HEK293 (cell line): ENCODE data around the gene USE1.
A peak's percentile ranks its signal among the peaks of the same experiment; 100 is the strongest.

Experiments used
- CTCF ChIA-PET: fragments of 350-600 bp; formaldehyde crosslinking; extraction: SDS; loops from one replicate; lab custom pipeline; 2021; ENCODE audit warnings: antibody characterized with exemption; lab: Yijun Ruan, JAX
- POLR2A ChIA-PET: fragments of 300-600 bp; formaldehyde crosslinking; extraction: SDS; loops from one replicate; lab custom pipeline; 2020; ENCODE audit warnings: antibody characterized with exemption, inconsistent platforms; lab: Yijun Ruan, JAX
- H3K27ac ChIP-seq: fragments of 200-500 bp; sonication (Bioruptor generic); 2 replicates; pipeline ENCODE4 v1.5.1; 2014; ENCODE audit warnings: low read depth, low read length, control low read depth, inconsistent platforms; ENCODE audit errors: extremely low read depth
- H3K36me3 ChIP-seq, 2 experiments: fragments of 200-500 bp in 1 of 2; sonication (Bioruptor generic) in 1 of 2; 1 replicate in 1 of 2; 2 replicates in 1 of 2; pipeline ENCODE4 v1.5.1; 2014 to 2017; ENCODE audit warnings: inconsistent platforms in 2 of 2, low read length in 2 of 2; ENCODE audit not compliant: control insufficient read depth in 2 of 2, insufficient read depth in 1 of 2
- H3K4me1 ChIP-seq: fragments of 200-500 bp; sonication (Bioruptor generic); 2 replicates; pipeline ENCODE4 v1.5.1; 2014; ENCODE audit warnings: mild to moderate bottlenecking, low read length, inconsistent platforms; ENCODE audit not compliant: control insufficient read depth, insufficient read depth
- H3K4me3 ChIP-seq: 2 replicates; pipeline ENCODE4 v1.5.1; 2011; ENCODE audit warnings: low read depth, mild to moderate bottlenecking, control low read depth, low read length, moderate library complexity
- H3K9me3 ChIP-seq: fragments of 200-500 bp; sonication (Bioruptor generic); 2 replicates; pipeline ENCODE4 v1.5.1; 2014; ENCODE audit warnings: low read depth, low read length, inconsistent platforms; ENCODE audit not compliant: control insufficient read depth, insufficient read depth
- CTCF ChIP-seq: fragments of 450-650 bp; formaldehyde crosslinking; IDR thresholded peaks from 2 replicates; pipeline ENCODE4 v1.5.1; 2016; ENCODE audit warnings: missing biosample characterization, missing genetic modification characterization
- GLIS1 ChIP-seq: fragments of 450-650 bp; formaldehyde crosslinking; IDR thresholded peaks from 2 replicates; pipeline ENCODE4 v1.5.1; 2016; ENCODE audit warnings: missing biosample characterization, missing genetic modification characterization
- GLIS2 ChIP-seq: fragments of 450-650 bp; formaldehyde crosslinking; IDR thresholded peaks from 2 replicates; pipeline ENCODE4 v1.5.1; 2016; ENCODE audit warnings: missing biosample characterization, missing genetic modification characterization
- KLF10 ChIP-seq: fragments of 450-650 bp; IDR thresholded peaks from 2 replicates; pipeline ENCODE4 v1.5.1; 2018; ENCODE audit warnings: missing biosample characterization, mild to moderate bottlenecking, missing genetic modification characterization
- PATZ1 ChIP-seq: fragments of 450-650 bp; formaldehyde crosslinking; IDR thresholded peaks from 2 replicates; pipeline ENCODE4 v1.5.1; 2016; ENCODE audit warnings: missing biosample characterization, missing genetic modification characterization
- REPIN1 ChIP-seq: fragments of 450-650 bp; formaldehyde crosslinking; IDR thresholded peaks from 2 replicates; pipeline ENCODE4 v1.5.1; 2017; ENCODE audit warnings: missing biosample characterization, missing genetic modification characterization, low read depth
- SP2 ChIP-seq: fragments of 450-650 bp; formaldehyde crosslinking; IDR thresholded peaks from 2 replicates; pipeline ENCODE4 v1.5.1; 2016; ENCODE audit warnings: missing biosample characterization, missing genetic modification characterization
- SP3 ChIP-seq: fragments of 450-650 bp; formaldehyde crosslinking; IDR thresholded peaks from 2 replicates; pipeline ENCODE4 v1.5.1; 2016; ENCODE audit warnings: missing biosample characterization, missing genetic modification characterization
- WT1 ChIP-seq: fragments of 450-650 bp; formaldehyde crosslinking; IDR thresholded peaks from 2 replicates; pipeline ENCODE4 v1.5.1; 2016; ENCODE audit warnings: missing biosample characterization, missing genetic modification characterization
- ZBTB1 ChIP-seq: fragments of 450-650 bp; formaldehyde crosslinking; IDR thresholded peaks from 2 replicates; pipeline ENCODE4 v1.5.1; 2016; ENCODE audit warnings: missing biosample characterization, missing genetic modification characterization
- ZFHX2 ChIP-seq: fragments of 450-650 bp; formaldehyde crosslinking; conservative IDR thresholded peaks from 2 replicates; pipeline ENCODE4 v1.5.1; 2016; ENCODE audit warnings: missing biosample characterization, missing genetic modification characterization
- ZFP37 ChIP-seq: fragments of 450-650 bp; formaldehyde crosslinking; IDR thresholded peaks from 2 replicates; pipeline ENCODE4 v1.5.1; 2016; ENCODE audit warnings: missing biosample characterization, missing genetic modification characterization
- ZNF133 ChIP-seq: fragments of 450-650 bp; formaldehyde crosslinking; IDR thresholded peaks from 2 replicates; pipeline ENCODE4 v1.5.1; 2016; ENCODE audit warnings: missing biosample characterization, missing genetic modification characterization
- ZNF146 ChIP-seq: fragments of 450-650 bp; formaldehyde crosslinking; IDR thresholded peaks from 2 replicates; pipeline ENCODE4 v1.5.1; 2016; ENCODE audit warnings: missing biosample characterization, missing genetic modification characterization
- ZNF221 ChIP-seq: fragments of 450-650 bp; formaldehyde crosslinking; IDR thresholded peaks from 2 replicates; pipeline ENCODE4 v1.5.1; 2017; ENCODE audit warnings: missing biosample characterization, missing genetic modification characterization, borderline replicate concordance
- ZNF23 ChIP-seq: fragments of 450-650 bp; formaldehyde crosslinking; IDR thresholded peaks from 2 replicates; pipeline ENCODE4 v1.5.1; 2016; ENCODE audit warnings: missing biosample characterization, missing genetic modification characterization, borderline replicate concordance
- ZNF335 ChIP-seq: fragments of 450-650 bp; formaldehyde crosslinking; conservative IDR thresholded peaks from 2 replicates; pipeline ENCODE4 v1.5.1; 2016; ENCODE audit warnings: missing biosample characterization, missing genetic modification characterization
- ZNF37A ChIP-seq: fragments of 450-650 bp; IDR thresholded peaks from 2 replicates; pipeline ENCODE4 v1.5.1; 2018; ENCODE audit warnings: missing biosample characterization, missing genetic modification characterization
- ZNF391 ChIP-seq: fragments of 450-650 bp; formaldehyde crosslinking; IDR thresholded peaks from 2 replicates; pipeline ENCODE4 v1.5.1; 2016; ENCODE audit warnings: low read depth, missing biosample characterization, missing genetic modification characterization, borderline replicate concordance
- ZNF423 ChIP-seq: fragments of 450-650 bp; formaldehyde crosslinking; IDR thresholded peaks from 2 replicates; pipeline ENCODE4 v1.5.1; 2016; ENCODE audit warnings: missing biosample characterization, missing genetic modification characterization
- ZNF449 ChIP-seq: fragments of 450-650 bp; formaldehyde crosslinking; IDR thresholded peaks from 2 replicates; pipeline ENCODE4 v1.5.1; 2017; ENCODE audit warnings: missing biosample characterization, mild to moderate bottlenecking, missing genetic modification characterization, moderate library complexity
- ZNF513 ChIP-seq: fragments of 450-650 bp; IDR thresholded peaks from 2 replicates; pipeline ENCODE4 v1.5.1; 2018; ENCODE audit warnings: missing biosample characterization, missing genetic modification characterization
- ZNF555 ChIP-seq: fragments of 450-650 bp; formaldehyde crosslinking; conservative IDR thresholded peaks from 2 replicates; pipeline ENCODE4 v1.5.1; 2017; ENCODE audit warnings: missing biosample characterization, mild to moderate bottlenecking, missing genetic modification characterization, inconsistent platforms
- ZNF561 ChIP-seq: fragments of 450-650 bp; IDR thresholded peaks from 2 replicates; pipeline ENCODE4 v1.5.1; 2018; ENCODE audit warnings: missing biosample characterization, missing genetic modification characterization, borderline replicate concordance
- ZNF624 ChIP-seq: fragments of 450-650 bp; formaldehyde crosslinking; IDR thresholded peaks from 2 replicates; pipeline ENCODE4 v1.5.1; 2017; ENCODE audit warnings: missing biosample characterization, missing genetic modification characterization
- ZNF660 ChIP-seq: fragments of 450-650 bp; IDR thresholded peaks from 2 replicates; pipeline ENCODE4 v1.5.1; 2018; ENCODE audit warnings: missing biosample characterization, mild to moderate bottlenecking, missing genetic modification characterization
- ZNF664 ChIP-seq: fragments of 450-650 bp; formaldehyde crosslinking; IDR thresholded peaks from 2 replicates; pipeline ENCODE4 v1.5.1; 2016; ENCODE audit warnings: missing biosample characterization, missing genetic modification characterization
- ZNF677 ChIP-seq: fragments of 450-650 bp; IDR thresholded peaks from 2 replicates; pipeline ENCODE4 v1.5.0; 2018; ENCODE audit warnings: missing biosample characterization, mild to moderate bottlenecking, missing genetic modification characterization, moderate library complexity
- ZNF776 ChIP-seq: fragments of 450-650 bp; formaldehyde crosslinking; IDR thresholded peaks from 2 replicates; pipeline ENCODE4 v1.5.0; 2017; ENCODE audit warnings: missing biosample characterization, missing genetic modification characterization, borderline replicate concordance
- ZNF785 ChIP-seq: fragments of 450-650 bp; formaldehyde crosslinking; IDR thresholded peaks from 2 replicates; pipeline ENCODE4 v1.5.1; 2016; ENCODE audit warnings: missing biosample characterization, missing genetic modification characterization
- ZNF792 ChIP-seq: fragments of 450-650 bp; formaldehyde crosslinking; IDR thresholded peaks from 2 replicates; pipeline ENCODE4 v1.5.1; 2016; ENCODE audit warnings: missing biosample characterization, missing genetic modification characterization

USE1 gene

DNA sequence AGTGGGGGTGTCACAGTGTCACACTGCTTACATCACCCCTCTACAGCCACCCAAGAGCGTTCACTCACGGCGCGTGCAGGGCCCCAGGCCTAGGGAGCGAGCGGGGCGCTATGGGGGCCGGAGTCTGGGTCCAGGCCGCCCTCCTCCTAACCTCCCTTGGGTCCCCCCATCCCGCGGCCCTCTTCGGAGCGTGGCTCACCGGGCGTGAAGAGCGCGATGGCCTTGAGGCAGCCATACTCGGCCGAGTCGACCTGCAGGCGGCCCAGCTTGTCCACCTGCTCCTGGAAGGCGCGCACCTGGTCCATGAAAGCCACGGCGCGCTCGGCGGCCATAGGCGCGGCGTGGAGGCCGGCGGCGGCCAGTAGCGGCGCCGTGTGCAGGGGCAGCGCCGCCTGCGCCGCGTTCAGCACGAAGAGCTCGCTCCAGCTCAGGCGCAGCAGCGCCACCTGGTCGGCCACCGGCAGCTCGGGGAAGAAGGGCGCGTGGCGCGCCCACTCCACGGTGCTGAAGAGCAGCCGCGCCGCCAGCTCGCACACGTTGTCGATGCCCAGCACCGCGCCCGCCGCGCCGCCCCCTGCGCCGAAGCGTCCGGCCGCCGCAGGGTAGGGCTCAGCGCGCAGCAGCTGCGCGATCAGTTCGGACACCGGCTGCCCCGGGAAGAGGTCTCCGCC lies 20.3 kb downstream of the USE1 start (continued):
- TF ChIP-seq GLIS1 (tag by site-specific recombination) (peak; percentile 48; the same call in 1 of the 2 replicates), REPIN1 (tag by site-specific recombination) (no peak), SP3 (no peak), ZNF555 (no peak), ZNF624 (tag by site-specific recombination) (no peak), PATZ1 (tag by site-specific recombination) (peak; percentile 82), ZNF664 (no peak), ZNF449 (peak; percentile 68; the same call in 1 of the 2 replicates), ZNF423 (tag by site-specific recombination) (no peak), ZBTB1 (tag by site-specific recombination) (no peak), KLF10 (tag by site-specific recombination) (peak; percentile 64), ZNF513 (peak; percentile 13; the same call in 1 of the 2 replicates), ZNF335 (tag by site-specific recombination) (peak; percentile 65; the same call in 1 of the 2 replicates), ZNF785 (tag by site-specific recombination) (no peak; the same call in 1 of the 2 replicates), ZNF23 (tag by site-specific recombination) (no peak)

GRCh38 chr19:17235971-17236777 lies 21.0 kb downstream of the USE1 start:
- ChIA-PET POLR2A (interaction anchor here (0.5 to 3.5 kb wide), 6 partner anchors 10 to 144 kb away, joined by 3 to 25 read pairs (median 6); partner anchors contain the start of genes BABAM1, OCEL1 and USE1), CTCF (interaction anchor here (0.5 to 1.6 kb wide), 5 partner anchors 15 to 167 kb away, joined by 3 to 5 read pairs (median 4); no protein-coding TSS in a partner anchor)
- peak overlapping the region; percentile 55 for H3K4me3 ChIP-seq
- TF ChIP-seq CTCF (tag by site-specific recombination): no peak
- peak; percentile 24; the same call in 1 of the 2 replicates for TF ChIP-seq GLIS2
- TF ChIP-seq ZNF792 (tag by site-specific recombination): no peak
- no peak for TF ChIP-seq ZNF221 (tag by site-specific recombination)
- TF ChIP-seq ZFP37: no peak
- no peak for TF ChIP-seq ZNF660
- no peak for TF ChIP-seq KLF10 (tag by site-specific recombination)
- no peak for TF ChIP-seq ZNF776 (tag by site-specific recombination)
- TF ChIP-seq ZFHX2 (tag by site-specific recombination): 0 out of 2 replicates have a peak, but pooled peaks have one; percentile 4
- TF ChIP-seq ZNF561: no peak
- no peak for TF ChIP-seq ZNF677 (tag by site-specific recombination)
- TF ChIP-seq SP2 (tag by site-specific recombination): peak; percentile 25; the same call in 1 of the 2 replicates
- TF ChIP-seq ZNF391 (tag by site-specific recombination): no peak
- TF ChIP-seq WT1 (tag by site-specific recombination): no peak
- no peak for TF ChIP-seq ZNF133
- no peak for TF ChIP-seq ZNF37A (tag by site-specific recombination)
- no peak for TF ChIP-seq ZNF146 (tag by site-specific recombination)

More at GRCh38 chr19:17235971-17236777, 21.0 kb downstream of the USE1 start:
- Histone ChIP-seq H3K27ac (peak overlapping the region; percentile 69), H3K36me3 (peaks cover 16 to 56% of the 10 kb centered on the region in 2 experiments; a peak in 2 of 3 replicates), H3K4me1 (peaks cover 11% of the 10 kb centered on the region), H3K9me3 (no peaks in the 10 kb centered on the region)
